RWPE2 (cell line): ENCODE measurements around the gene CFAP53.

Source experiments
- ATAC-seq: fragments of 200-7000 bp; cut with Tn5 transposase; 3 replicates; pipeline ENCODE4 v1.9.1; 2021; ENCODE audit warnings: low read depth
- DNase-seq: peaks from one replicate; pipeline ENCODE4 v3.0.0-alpha.2; 2020; ENCODE audit warnings: low spot score
- H3K27ac ChIP-seq: fragments of 450-650 bp; 2 replicates; pipeline ENCODE4 v1.5.1; 2017; ENCODE audit warnings: mild to moderate bottlenecking; ENCODE audit not compliant: poor library complexity, severe bottlenecking
- H3K27me3 ChIP-seq: fragments of 250-450 bp; sonication (Bioruptor Pico); 2 replicates; pipeline ENCODE4 v1.5.1; 2021; ENCODE audit warnings: mild to moderate bottlenecking, moderate library complexity; ENCODE audit not compliant: insufficient read depth, poor library complexity, severe bottlenecking
- H3K36me3 ChIP-seq: fragments of 250-450 bp; sonication (Bioruptor Pico); 2 replicates; pipeline ENCODE4 v1.5.1; 2020; ENCODE audit warnings: low read depth, mild to moderate bottlenecking, moderate library complexity
- H3K4me1 ChIP-seq: fragments of 250-450 bp; sonication (Bioruptor Pico); 2 replicates; pipeline ENCODE4 v1.5.1; 2021; ENCODE audit warnings: mild to moderate bottlenecking, moderate library complexity; ENCODE audit not compliant: insufficient read depth, poor library complexity, severe bottlenecking
- H3K4me3 ChIP-seq: fragments of 250-450 bp; sonication (Bioruptor Pico); 2 replicates; pipeline ENCODE4 v1.5.1; 2021; ENCODE audit warnings: mild to moderate bottlenecking, moderate library complexity; ENCODE audit not compliant: severe bottlenecking
- H3K9me3 ChIP-seq: fragments of 250-450 bp; sonication (Bioruptor Pico); 2 replicates; pipeline ENCODE4 v1.5.1; 2021; ENCODE audit warnings: mild to moderate bottlenecking, moderate library complexity; ENCODE audit not compliant: severe bottlenecking
- CTCF ChIP-seq: fragments of 450-650 bp; IDR thresholded peaks from one replicate; pipeline ENCODE4 v1.5.1; 2017; ENCODE audit warnings: mild to moderate bottlenecking, moderate library complexity; ENCODE audit not compliant: poor library complexity, severe bottlenecking

Gene CFAP53

GRCh38 chr18:50273203-50274043, 7.1 kb upstream of the CFAP53 start:
- no peak for TF ChIP-seq CTCF
- ATAC-seq (no peak), DNase-seq (no peak)
- Histone ChIP-seq H3K4me1 (peaks cover 9% of the 10 kb centered on the region), H3K9me3 (no peaks in the 10 kb centered on the region), H3K27me3 (no peaks in the 10 kb centered on the region), H3K27ac (no peak overlapping the region), H3K4me3 (no peak overlapping the region), H3K36me3 (peaks cover 93% of the 10 kb centered on the region)

GRCh38 chr18:50272568-50272967, 6.3 kb upstream of the CFAP53 start:
- Histone ChIP-seq H3K4me3 (no peak overlapping the region), H3K27me3 (no peaks in the 10 kb centered on the region), H3K27ac (no peak overlapping the region), H3K9me3 (no peaks in the 10 kb centered on the region), H3K4me1 (peaks cover 3% of the 10 kb centered on the region), H3K36me3 (peaks cover 85% of the 10 kb centered on the region)
- TF ChIP-seq CTCF: no peak
- no peak for DNase-seq
- no peak for ATAC-seq

GRCh38 chr18:50268022-50268747, 1.9 kb upstream of the CFAP53 start:
- peak; percentile 45 for TF ChIP-seq CTCF
- Histone ChIP-seq H3K4me3 (no peak overlapping the region), H3K27ac (no peak overlapping the region), H3K9me3 (no peaks in the 10 kb centered on the region), H3K4me1 (no peaks in the 10 kb centered on the region), H3K27me3 (no peaks in the 10 kb centered on the region), H3K36me3 (peaks cover 44% of the 10 kb centered on the region)
- peak; percentile 32; the same call in 1 of the 3 replicates for ATAC-seq
- no peak for DNase-seq

- H3K27me3 ChIP-seq: no peaks in the 10 kb centered on the region
- no peak for TF ChIP-seq CTCF
- H3K36me3 ChIP-seq: peaks cover 3% of the 10 kb centered on the region; the same call in 1 of the 2 replicates
- no peak overlapping the region for H3K4me3 ChIP-seq
- H3K4me1 ChIP-seq: no peaks in the 10 kb centered on the region
- ATAC-seq: no peak
- DNase-seq: no peak
- H3K27ac ChIP-seq: no peak overlapping the region
- H3K9me3 ChIP-seq: no peaks in the 10 kb centered on the region
These were observed 3.3 kb downstream of the CFAP53 start for GRCh38 chr18:50262977-50263376.
